Kidney (tissue), 14 donors: Measurements from ENCODE around the gene XYLT2. TPM values are rescaled to one million over a fixed set of nuclear protein-coding genes. Genes with fewer than 3 reads are reported as not detected.

Experiments
- DNase-seq, 5 donors: peaks; one replicate each; pipeline ENCODE4 v3.0.0-alpha.2; 2013 to 2020
- FAIRE-seq: peaks from 2 replicates; lab custom pipeline; 2012; peaks lifted over from hg19 to GRCh38; lab: Jason Lieb, UNC
- H3K27ac ChIP-seq, 2 donors: one replicate each; pipeline ENCODE4 v1.7.0; 2013; ENCODE audit warnings: low read depth in 2 of 2, low read length in 2 of 2, inconsistent platforms in 1 of 2
- H3K27me3 ChIP-seq: one replicate; pipeline ENCODE4 v1.7.1; 2013; ENCODE audit warnings: low read length, inconsistent platforms; ENCODE audit not compliant: control insufficient read depth, insufficient read depth
- H3K36me3 ChIP-seq, 3 donors: one replicate each; pipeline versions ENCODE4 v1.7.0 to v1.7.1; 2013; ENCODE audit warnings: low read length in 3 of 3, control low read depth in 1 of 3, inconsistent platforms in 1 of 3; ENCODE audit not compliant: insufficient read depth in 3 of 3, control insufficient read depth in 2 of 3
- H3K4me1 ChIP-seq, 3 donors: one replicate each; pipeline versions ENCODE4 v1.7.0 to v1.7.1; 2013; ENCODE audit warnings: low read length in 3 of 3, inconsistent platforms in 1 of 3, low read depth in 1 of 3; ENCODE audit not compliant: control insufficient read depth in 2 of 3, insufficient read depth in 2 of 3
- H3K4me3 ChIP-seq, 3 donors: one replicate each; pipeline versions ENCODE4 v1.7.0 to v1.8.1; 2013; ENCODE audit warnings: low read length in 3 of 3, control low read depth in 1 of 3, inconsistent platforms in 1 of 3
- H3K9ac ChIP-seq, 3 donors: one replicate each; pipeline versions ENCODE4 v1.7.0 to v1.7.1; 2013; ENCODE audit warnings: low read length in 3 of 3, control low read depth in 1 of 3, inconsistent platforms in 1 of 3
- H3K9me3 ChIP-seq, 3 donors: one replicate each; pipeline versions ENCODE4 v1.7.0 to v1.7.1; 2013; ENCODE audit warnings: low read length in 3 of 3, control low read depth in 1 of 3, inconsistent platforms in 1 of 3; ENCODE audit not compliant: control insufficient read depth in 2 of 3, insufficient read depth in 1 of 3
- CTCF ChIP-seq: IDR thresholded peaks from 3 replicates; pipeline ENCODE4 v1.5.1; 2012; ENCODE audit warnings: mild to moderate bottlenecking, moderate library complexity, borderline replicate concordance; ENCODE audit not compliant: insufficient read depth; ENCODE audit errors: extremely low read depth
- intact Hi-C: fragments of 100-400 bp; cut with DNase I; formaldehyde crosslinking; loops from one replicate; pipeline ENCODE4 v1.11.1; 2022
- polyA plus RNA-seq: library from polyadenylated mRNA; stranded (reverse); fragments of 350-450 nt; fragmentation: Illumina TruSeq; extraction: RNeasy Lipid Tissue Mini Kit (QIAGEN cat#74804); gene quantifications from one replicate; pipeline ENCODE4 v1.2.3, GENCODE V29; 2014; ENCODE audit warnings: low read depth, low replicate concordance; ENCODE audit not compliant: insufficient read depth
- total RNA-seq: library from RNA; stranded (reverse); fragmentation: NEBNext Ultra II Directional; extraction: Animal tissue kit (Norgen Biotek cat#: 25700); gene quantifications from one replicate; pipeline ENCODE4 v1.2.1, GENCODE V29; 2021
- donor health status: control.
- donor health status: control.
- donor health status: control.
- donor health status: control.
- donor health status: control.
- donor health status: DM: yes; HTN: yes; CAD: no.
- donor health status: Normal renal cell carcinoma (clear cell type).

XYLT2 gene
- total and polyA plus RNA-seq, 2 donors from 2014 or later = 21.2 to 30.0 TPM

- Histone ChIP-seq H3K27ac (no peak overlapping the region), H3K4me1 (no peaks in the 10 kb centered on the region), H3K4me3 (no peak overlapping the region), H3K9me3 (no peaks in the 10 kb centered on the region), H3K27me3 (no peaks in the 10 kb centered on the region), H3K9ac (no peak overlapping the region), H3K36me3 (peaks cover 5 to 24% (median 23%) of the 10 kb centered on the region in 3 donors)
- no peak for TF ChIP-seq CTCF
- intact Hi-C loops = no loop called here
- FAIRE-seq (no peak), DNase-seq (no peak)
Measured at GRCh38 chr17:50364061-50364458, 18.1 kb downstream of the XYLT2 start.

GRCh38 chr17:50364715-50365114 is 18.8 kb downstream of the XYLT2 start:
- H3K4me1 ChIP-seq = no peaks in the 10 kb centered on the region
- intact Hi-C loops = no loop called here
- no peaks in the 10 kb centered on the region for H3K27me3 ChIP-seq
- no peak overlapping the region for H3K27ac ChIP-seq
- DNase-seq (peak in 1 of 5 donors; percentile 14), FAIRE-seq (no peak)
- peaks cover 6 to 29% (median 26%) of the 10 kb centered on the region in 3 donors for H3K36me3 ChIP-seq
- H3K4me3 ChIP-seq = no peak overlapping the region
- no peak for TF ChIP-seq CTCF
- no peaks in the 10 kb centered on the region for H3K9me3 ChIP-seq
- no peak overlapping the region for H3K9ac ChIP-seq

GRCh38 chr17:50365165-50365564 is 19.2 kb downstream of the XYLT2 start:
- no peak for TF ChIP-seq CTCF
- intact Hi-C loops = no loop called here
- H3K9ac ChIP-seq = no peak overlapping the region
- no peaks in the 10 kb centered on the region for H3K4me1 ChIP-seq
- H3K4me3 ChIP-seq = no peak overlapping the region
- no peaks in the 10 kb centered on the region for H3K27me3 ChIP-seq
- H3K9me3 ChIP-seq = no peaks in the 10 kb centered on the region
- H3K36me3 ChIP-seq = peaks cover 8 to 34% (median 30%) of the 10 kb centered on the region in 3 donors
- no peak overlapping the region for H3K27ac ChIP-seq
- FAIRE-seq (no peak), DNase-seq (no peak)
